Sigmoid colon (tissue), 7 donors: ENCODE measurements around the gene GNLY. TPM values are rescaled to one million over a fixed set of nuclear protein-coding genes. Genes with fewer than 3 reads are reported as not detected.

Experiments
- DNase-seq: peaks from one replicate; pipeline ENCODE4 v3.0.0-alpha.2; 2019
- H3K27ac ChIP-seq, 4 donors: fragments of 200-600 bp; sonication (generic); one replicate each; pipeline ENCODE4 v1.5.1; 2016 to 2019; ENCODE audit warnings: mild to moderate bottlenecking in 1 of 4
- H3K27me3 ChIP-seq, 3 donors: fragments of 200-600 bp; sonication (generic); one replicate each; pipeline ENCODE4 v1.5.1; 2019; ENCODE audit warnings: mild to moderate bottlenecking in 1 of 3
- H3K36me3 ChIP-seq, 4 donors: fragments of 200-600 bp; sonication (generic); one replicate each; pipeline ENCODE4 v1.5.1; 2016 to 2019
- H3K4me1 ChIP-seq, 4 donors: fragments of 200-600 bp; sonication (generic); one replicate each; pipeline ENCODE4 v1.5.1; 2017 to 2019
- H3K4me3 ChIP-seq, 4 donors: fragments of 200-600 bp; sonication (generic); one replicate each; pipeline ENCODE4 v1.5.1; 2017 to 2019; ENCODE audit warnings: mild to moderate bottlenecking in 2 of 4, moderate library complexity in 1 of 4
- H3K9me3 ChIP-seq, 4 donors: fragments of 200-600 bp in 3 of 4; sonication (generic) in 3 of 4; one replicate each; pipeline versions ENCODE4 v1.5.1 to v1.6.1; 2013 to 2019
- CTCF ChIP-seq, 4 experiments: fragments of 450-650 bp in 3 of 4; fragments of 200-600 bp in 1 of 4; IDR thresholded peaks; one replicate each; pipeline ENCODE4 v1.5.1; 2016 to 2019; ENCODE audit warnings: antibody characterized with exemption in 4 of 4, mild to moderate bottlenecking in 3 of 4, moderate library complexity in 2 of 4
- EP300 ChIP-seq, 4 donors: sonication (generic); formaldehyde crosslinking; IDR thresholded peaks; one replicate each; pipeline ENCODE4 v1.6.1; 2017; ENCODE audit warnings: antibody characterized with exemption in 4 of 4
- POLR2A ChIP-seq, 2 donors: fragments of 450-650 bp; IDR thresholded peaks; one replicate each; pipeline ENCODE4 v1.6.1; 2016; ENCODE audit warnings: antibody characterized with exemption in 2 of 2, mild to moderate bottlenecking in 2 of 2, moderate library complexity in 2 of 2
- POLR2AphosphoS5 ChIP-seq, 4 donors: sonication (generic); formaldehyde crosslinking; IDR thresholded peaks; one replicate each; pipeline ENCODE4 v1.6.1; 2017; ENCODE audit warnings: antibody characterized with exemption in 4 of 4
- whole genome bisulfite sequencing, 2 donors: extraction: QIAGEN DNeasy Blood & Tissue Kit; methylation state at CpG; one replicate each; pipeline ENCODE4 v1.1.7; 2013; 5-methylcytosine and 5-hydroxymethylcytosine counted together
- intact Hi-C: fragments of 100-400 bp; cut with DNase I; formaldehyde crosslinking; loops from one replicate; pipeline ENCODE4 v1.15.1; 2023
- polyA plus RNA-seq, 3 donors: library from polyadenylated mRNA; stranded (reverse); fragments of 200-250 nt; gene quantifications; one replicate each; pipeline ENCODE4 v1.2.3, GENCODE V29; 2013
- small RNA-seq, 3 donors: library from RNA; depleted of rRNA; stranded (forward); fragments of <200 nt; gene quantifications; one replicate each; pipeline ENCODE3, GENCODE V24; 2016
- total RNA-seq, 4 donors: library from RNA; depleted of rRNA; stranded (reverse); fragments of >200 nt; gene quantifications; one replicate each; pipeline ENCODE4 v1.1.0, GENCODE V29; 2016
- donor health status: healthy with polysubstance abuse.
- donor health status: Bipolar disorder and iron deficiency.
- donor health status: healthy.

Gene GNLY
- total and polyA plus RNA-seq, 7 donors = 1.6 to 13.9 (median 3.3) TPM; not detected in 3

- Histone ChIP-seq H3K27ac (no peak overlapping the region), H3K4me3 (no peak overlapping the region), H3K4me1 (peaks cover 0 to 81% (median 72%) of the 10 kb centered on the region in 4 donors), H3K9me3 (no peaks in the 10 kb centered on the region), H3K36me3 (no peaks in the 10 kb centered on the region), H3K27me3 (no peaks in the 10 kb centered on the region)
- WGBS, 2 donors = 85 to 93% methylated on average over 3 of the region's 3 CpGs
- TF ChIP-seq CTCF (IDR thresholded peaks at IDR 0.05) (no peak), POLR2AphosphoS5 (IDR thresholded peaks at IDR 0.05) (no peak), EP300 (IDR thresholded peaks at IDR 0.05) (no peak), POLR2A (IDR thresholded peaks at IDR 0.05) (no peak)
- DNase-seq = no peak
- intact Hi-C loops = loop anchor here (5.0 kb wide), 1 partner anchor 40 kb away; no protein-coding TSS in a partner anchor
These were observed 53.3 kb downstream of the GNLY start for GRCh38 chr2:85747441-85747840.

- 77 to 89% methylated on average over 9 of the region's 9 CpGs for WGBS, 2 donors
- H3K27ac ChIP-seq = peak overlapping the region in 2 of 4 donors; percentile 59 to 74
- H3K36me3 ChIP-seq = no peaks in the 10 kb centered on the region
- intact Hi-C loops = loop anchor here (5.0 kb wide), 1 partner anchor 39 kb away; no protein-coding TSS in a partner anchor
- no peak for DNase-seq
- no peaks in the 10 kb centered on the region for H3K9me3 ChIP-seq
- TF ChIP-seq CTCF (IDR thresholded peaks at IDR 0.05) (no peak), EP300 (IDR thresholded peaks at IDR 0.05) (no peak), POLR2AphosphoS5 (IDR thresholded peaks at IDR 0.05) (no peak), POLR2A (IDR thresholded peaks at IDR 0.05) (no peak)
- H3K27me3 ChIP-seq = no peaks in the 10 kb centered on the region
- peaks cover 0 to 80% (median 70%) of the 10 kb centered on the region in 4 donors for H3K4me1 ChIP-seq
- no peak overlapping the region for H3K4me3 ChIP-seq
These were observed 54.0 kb downstream of the GNLY start for GRCh38 chr2:85748039-85748734.

Small RNA genes within 50 kb of the gene (small RNA-seq; reads per million reads assigned to genes)
- gene RNU1-38P = 0 reads per million in 3 donors

Other genes with a start within 250 kb of the GNLY start
- 100 to 1,000 TPM; 139 to 249 (median 151) TPM for gene MAT2A, start 155.2 kb upstream of the GNLY start, total RNA-seq
- 10 to 100 TPM; 52.3 to 93.1 (median 61.0) TPM for gene MAT2A, start 155.2 kb upstream of the GNLY start, polyA plus RNA-seq
- gene GGCX, start 132.9 kb upstream of the GNLY start, total RNA-seq = 10 to 100 TPM; 14.9 to 25.3 (median 24.7) TPM
- gene GGCX, start 132.9 kb upstream of the GNLY start, polyA plus RNA-seq = 10 to 100 TPM in 2 of 3 donors, 1 to 10 TPM in 1; 3.6 to 22.8 (median 11.1) TPM
- gene VAMP8, start 116.8 kb upstream of the GNLY start, total RNA-seq = 10 to 100 TPM in 2 of 4 donors, 1 to 10 TPM in 2; 1.9 to 33.3 (median 13.2) TPM
- 100 to 1,000 TPM; 441 to 941 (median 696) TPM for gene VAMP8, start 116.8 kb upstream of the GNLY start, polyA plus RNA-seq
- 10 to 100 TPM; 51.2 to 97.5 (median 69.6) TPM for gene VAMP5, start 109.9 kb upstream of the GNLY start, total RNA-seq
- 10 to 100 TPM; 51.8 to 93.7 (median 68.0) TPM for gene VAMP5, start 109.9 kb upstream of the GNLY start, polyA plus RNA-seq
- gene RNF181, start 98.6 kb upstream of the GNLY start, total RNA-seq = 100 to 1,000 TPM; 124 to 175 (median 141) TPM
- gene RNF181, start 98.6 kb upstream of the GNLY start, polyA plus RNA-seq = 100 to 1,000 TPM; 165 to 190 (median 179) TPM
- 10 to 100 TPM; 18.4 to 29.9 (median 22.1) TPM for gene TMEM150A, start 91.7 kb upstream of the GNLY start, total RNA-seq
- gene TMEM150A, start 91.7 kb upstream of the GNLY start, polyA plus RNA-seq = 10 to 100 TPM in 2 of 3 donors, 1 to 10 TPM in 1; 7.4 to 12.0 (median 11.6) TPM
- 10 to 100 TPM; 10.6 to 13.0 (median 12.8) TPM for gene C2orf68, start 82.3 kb upstream of the GNLY start, total RNA-seq
- 10 to 100 TPM; 18.6 to 23.0 (median 21.3) TPM for gene C2orf68, start 82.3 kb upstream of the GNLY start, polyA plus RNA-seq
- 100 to 1,000 TPM in 1 of 4 donors, 10 to 100 TPM in 3; 56.4 to 136 (median 72.0) TPM for gene USP39, start 78.2 kb upstream of the GNLY start, total RNA-seq
- 10 to 100 TPM; 39.9 to 49.2 (median 41.4) TPM for gene USP39, start 78.2 kb upstream of the GNLY start, polyA plus RNA-seq
- gene SFTPB, start 26.2 kb upstream of the GNLY start, total RNA-seq = not detected
- 10 to 100 TPM in 1 of 3 donors, under 1 TPM in 1, not detected in 1; 0.57 to 23.4 TPM for gene SFTPB, start 26.2 kb upstream of the GNLY start, polyA plus RNA-seq
- 10 to 100 TPM; 12.4 to 20.6 (median 18.1) TPM for gene ATOH8, start 59.6 kb downstream of the GNLY start, total RNA-seq
- 1 to 10 TPM; 1.6 to 9.4 (median 6.6) TPM for gene ATOH8, start 59.6 kb downstream of the GNLY start, polyA plus RNA-seq
- 10 to 100 TPM; 16.1 to 24.2 (median 17.9) TPM for gene ST3GAL5, start 194.6 kb downstream of the GNLY start, total RNA-seq
- gene ST3GAL5, start 194.6 kb downstream of the GNLY start, polyA plus RNA-seq = 1 to 10 TPM; 2.8 to 9.7 (median 8.4) TPM